GM23338 (cell line): ENCODE data around the gene KRTAP12-1. TPM values are rescaled to one million over a fixed set of nuclear protein-coding genes. Genes with fewer than 3 reads are reported as not detected.

Experiments used
- ATAC-seq: fragments of 200-7000 bp; cut with Tn5 transposase; 3 replicates; pipeline ENCODE4 v1.9.1; 2020
- DNase-seq: peaks from one replicate; pipeline ENCODE4 v3.0.0-alpha.2; 2015; ENCODE audit warnings: low spot score
- H2AFZ ChIP-seq: fragments of 200-600 bp; sonication (generic); 2 replicates; pipeline ENCODE4 v1.8.0; 2016; ENCODE audit warnings: antibody characterized with exemption, mild to moderate bottlenecking, moderate library complexity
- H3F3A ChIP-seq: fragments of 200-600 bp; sonication (generic); replicated peaks from 2 replicates; pipeline ENCODE4 v1.8.0; 2017; ENCODE audit warnings: antibody characterized with exemption, mixed run types, low read depth
- H3K27ac ChIP-seq: fragments of 200-600 bp; sonication (generic); 2 replicates; pipeline ENCODE4 v1.6.1; 2016; ENCODE audit warnings: low read depth
- H3K27me3 ChIP-seq: fragments of 200-600 bp; sonication (generic); 2 replicates; pipeline ENCODE4 v1.8.0; 2016; ENCODE audit warnings: mild to moderate bottlenecking, mixed run types, moderate library complexity; ENCODE audit not compliant: insufficient read depth
- H3K36me3 ChIP-seq: fragments of 200-600 bp; sonication (generic); 2 replicates; pipeline ENCODE4 v1.8.0; 2016; ENCODE audit warnings: mild to moderate bottlenecking; ENCODE audit not compliant: insufficient read depth
- H3K4me1 ChIP-seq: fragments of 200-600 bp; sonication (generic); 2 replicates; pipeline ENCODE4 v1.8.0; 2016; ENCODE audit warnings: mild to moderate bottlenecking, moderate library complexity; ENCODE audit not compliant: insufficient read depth
- H3K4me2 ChIP-seq: fragments of 200-600 bp; sonication (generic); 2 replicates; pipeline ENCODE4 v1.7.1; 2017; ENCODE audit warnings: mixed run types
- H3K4me3 ChIP-seq: fragments of 200-600 bp; sonication (generic); 2 replicates; pipeline ENCODE4 v1.6.1; 2016; ENCODE audit warnings: mixed run types
- H3K79me2 ChIP-seq: fragments of 200-600 bp; sonication (generic); replicated peaks from 2 replicates; pipeline ENCODE4 v1.8.0; 2017; ENCODE audit warnings: mild to moderate bottlenecking; ENCODE audit not compliant: insufficient read depth
- H3K9me2 ChIP-seq: fragments of 200-600 bp; sonication (generic); 2 replicates; pipeline ENCODE4 v1.8.0; 2017; ENCODE audit not compliant: insufficient read depth
- H4K20me1 ChIP-seq: fragments of 200-600 bp; sonication (generic); replicated peaks from 2 replicates; pipeline ENCODE4 v1.8.0; 2017; ENCODE audit warnings: mild to moderate bottlenecking; ENCODE audit not compliant: insufficient read depth
- H3K27ac Mint-ChIP-seq: 2 replicates; pipeline ENCODE4 v1.8.0; 2020; ENCODE audit warnings: inconsistent platforms, mild to moderate bottlenecking, moderate library complexity, mixed read lengths
- H3K27me3 Mint-ChIP-seq: 3 replicates; pipeline ENCODE4 v1.8.0; 2022; ENCODE audit warnings: low read depth, mild to moderate bottlenecking, moderate library complexity, mixed read lengths, inconsistent platforms; ENCODE audit not compliant: insufficient read depth, poor library complexity
- H3K36me3 Mint-ChIP-seq: 3 replicates; pipeline ENCODE4 v1.8.0; 2021; ENCODE audit warnings: low read depth, mild to moderate bottlenecking, inconsistent platforms, moderate library complexity, mixed read lengths
- H3K4me1 Mint-ChIP-seq: 3 replicates; pipeline ENCODE4 v1.8.0; 2020; ENCODE audit warnings: mild to moderate bottlenecking, inconsistent platforms, mixed read lengths
- H3K4me3 Mint-ChIP-seq: 3 replicates; pipeline ENCODE4 v1.8.0; 2021; ENCODE audit warnings: moderate library complexity, mild to moderate bottlenecking, inconsistent platforms, mixed read lengths
- H3K9me3 Mint-ChIP-seq: 3 replicates; pipeline ENCODE4 v1.8.0; 2020; ENCODE audit warnings: moderate library complexity, mild to moderate bottlenecking, inconsistent platforms, mixed read lengths
- CREB1 ChIP-seq: fragments of 250-450 bp; sonication (Bioruptor Pico); IDR thresholded peaks from 2 replicates; pipeline ENCODE4 v1.5.0; 2020; ENCODE audit warnings: low read depth, mild to moderate bottlenecking, moderate library complexity
- EZH2 ChIP-seq: fragments of 200-600 bp; sonication (generic); IDR thresholded peaks from one replicate; pipeline ENCODE4 v1.8.0; 2017; ENCODE audit warnings: antibody characterized with exemption, mild to moderate bottlenecking, low read depth; ENCODE audit not compliant: unreplicated experiment
- EZH2phosphoT487 ChIP-seq: fragments of 200-600 bp; sonication (generic); IDR thresholded peaks from one replicate; pipeline ENCODE4 v1.8.1; 2018; ENCODE audit warnings: antibody characterized with exemption; ENCODE audit not compliant: unreplicated experiment
- JUNB ChIP-seq: IDR thresholded peaks from one replicate; pipeline ENCODE4 v1.6.1; 2016; ENCODE audit warnings: antibody characterized with exemption; ENCODE audit not compliant: unreplicated experiment
- NANOG ChIP-seq: IDR thresholded peaks from 2 replicates; pipeline ENCODE4 v1.6.1; 2016; ENCODE audit warnings: antibody characterized with exemption, borderline replicate concordance
- POLR2AphosphoS5 ChIP-seq: IDR thresholded peaks from 2 replicates; pipeline ENCODE4 v1.6.1; 2016; ENCODE audit warnings: antibody characterized with exemption, low read depth
- REST ChIP-seq: IDR thresholded peaks from one replicate; pipeline ENCODE4 v1.6.1; 2018; ENCODE audit warnings: antibody characterized with exemption; ENCODE audit not compliant: unreplicated experiment
- STAT1 ChIP-seq: IDR thresholded peaks from one replicate; pipeline ENCODE4 v1.6.1; 2016; ENCODE audit warnings: antibody characterized with exemption; ENCODE audit not compliant: unreplicated experiment
- ZNF114 ChIP-seq: fragments of 250-450 bp; sonication (Bioruptor Pico); IDR thresholded peaks from 2 replicates; pipeline ENCODE4 v1.5.0; 2020; ENCODE audit warnings: mild to moderate bottlenecking, moderate library complexity
- ZNF331 ChIP-seq: fragments of 250-450 bp; sonication (Bioruptor Pico); IDR thresholded peaks from 2 replicates; pipeline ENCODE4 v1.5.0; 2020; ENCODE audit warnings: low read depth, mild to moderate bottlenecking, moderate library complexity
- ZNF462 ChIP-seq: fragments of 250-450 bp; sonication (Bioruptor Pico); IDR thresholded peaks from 2 replicates; pipeline ENCODE4 v1.5.0; 2020; ENCODE audit warnings: mild to moderate bottlenecking, moderate library complexity
- polyA plus RNA-seq: library from polyadenylated mRNA; unstranded; fragments of >200 nt; fragmentation: Nextera tagmentation; extraction: Ambion mirVana; gene quantifications from 2 replicates; pipeline ENCODE4 v1.2.1, GENCODE V29; 2016
- total RNA-seq: library from RNA; depleted of rRNA; stranded (reverse); fragments of >200 nt; shearing (Covaris generic); gene quantifications from 2 replicates; pipeline ENCODE4 v1.2.3, GENCODE V29; 2014
- TF ChIP-seq, protein P1 (sequence below): IDR thresholded peaks from 2 replicates; pipeline ENCODE4 v1.6.1; 2016; ENCODE audit warnings: antibody characterized with exemption
- TF ChIP-seq, protein P2 (sequence below), 2 experiments: fragments of 200-600 bp in 1 of 2; sonication (generic) in 1 of 2; conservative IDR thresholded peaks; 2 replicates each; pipeline versions ENCODE4 v1.5.1 to v1.6.1; 2016 to 2017; ENCODE audit warnings: antibody characterized with exemption in 2 of 2, low read depth in 2 of 2, mild to moderate bottlenecking in 2 of 2, moderate library complexity in 1 of 2

The KRTAP12-1 gene
- total and polyA plus RNA-seq, 2 experiments from 2014 or later = not detected

DNA sequence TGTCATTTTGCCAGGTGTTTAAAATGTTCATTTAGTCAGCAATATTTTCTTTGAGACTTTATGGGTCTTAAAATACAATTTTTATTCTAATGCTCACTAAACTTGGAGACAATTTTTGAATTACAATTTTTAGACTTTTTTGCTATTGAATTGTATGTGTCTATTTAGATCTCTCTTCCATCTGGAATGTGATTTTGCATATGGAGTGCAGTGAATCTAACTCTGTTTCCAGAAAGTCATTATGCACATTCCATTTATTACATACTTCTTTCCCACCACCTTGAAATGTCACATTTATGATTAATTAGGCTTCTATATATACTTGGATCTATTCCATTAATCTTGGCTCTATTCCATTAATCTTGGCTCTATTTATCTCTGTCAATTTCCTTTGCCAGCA lies 35.0 kb upstream of the KRTAP12-1 start:
- DNase-seq (no peak), ATAC-seq (no peak)
- H3K27me3 ChIP-seq = peaks cover 33% of the 10 kb centered on the region
- no peak overlapping the region for H3K4me3 Mint-ChIP-seq
- H3K36me3 Mint-ChIP-seq = no peaks in the 10 kb centered on the region
- H3K79me2 ChIP-seq = no peaks in the 10 kb centered on the region
- H3K27ac Mint-ChIP-seq = no peak overlapping the region
- H3K27me3 Mint-ChIP-seq = peaks cover 34% of the 10 kb centered on the region
- H3K4me3 ChIP-seq = no peak overlapping the region
- H3K4me2 ChIP-seq = no peak overlapping the region
- H2AFZ ChIP-seq = no peak overlapping the region
- H3F3A ChIP-seq = no peaks in the 10 kb centered on the region
- H4K20me1 ChIP-seq = no peaks in the 10 kb centered on the region
- H3K36me3 ChIP-seq = no peaks in the 10 kb centered on the region
- H3K9me3 Mint-ChIP-seq = peaks cover 3% of the 10 kb centered on the region; the same call in 1 of the 3 replicates
- H3K4me1 Mint-ChIP-seq = peaks cover 34% of the 10 kb centered on the region
- H3K27ac ChIP-seq = no peak overlapping the region
- no peak for TF ChIP-seq POLR2AphosphoS5
- no peak for TF ChIP-seq EZH2
- TF ChIP-seq EZH2phosphoT487 = no peak
- TF ChIP-seq, protein P1, sequence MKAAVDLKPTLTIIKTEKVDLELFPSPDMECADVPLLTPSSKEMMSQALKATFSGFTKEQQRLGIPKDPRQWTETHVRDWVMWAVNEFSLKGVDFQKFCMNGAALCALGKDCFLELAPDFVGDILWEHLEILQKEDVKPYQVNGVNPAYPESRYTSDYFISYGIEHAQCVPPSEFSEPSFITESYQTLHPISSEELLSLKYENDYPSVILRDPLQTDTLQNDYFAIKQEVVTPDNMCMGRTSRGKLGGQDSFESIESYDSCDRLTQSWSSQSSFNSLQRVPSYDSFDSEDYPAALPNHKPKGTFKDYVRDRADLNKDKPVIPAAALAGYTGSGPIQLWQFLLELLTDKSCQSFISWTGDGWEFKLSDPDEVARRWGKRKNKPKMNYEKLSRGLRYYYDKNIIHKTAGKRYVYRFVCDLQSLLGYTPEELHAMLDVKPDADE = no peak
- TF ChIP-seq NANOG = no peak
- no peak for TF ChIP-seq JUNB
- no peak for TF ChIP-seq ZNF114 (CRISPR knock-in tag)
- no peak for TF ChIP-seq ZNF331 (CRISPR knock-in tag)
- TF ChIP-seq, protein P2, sequence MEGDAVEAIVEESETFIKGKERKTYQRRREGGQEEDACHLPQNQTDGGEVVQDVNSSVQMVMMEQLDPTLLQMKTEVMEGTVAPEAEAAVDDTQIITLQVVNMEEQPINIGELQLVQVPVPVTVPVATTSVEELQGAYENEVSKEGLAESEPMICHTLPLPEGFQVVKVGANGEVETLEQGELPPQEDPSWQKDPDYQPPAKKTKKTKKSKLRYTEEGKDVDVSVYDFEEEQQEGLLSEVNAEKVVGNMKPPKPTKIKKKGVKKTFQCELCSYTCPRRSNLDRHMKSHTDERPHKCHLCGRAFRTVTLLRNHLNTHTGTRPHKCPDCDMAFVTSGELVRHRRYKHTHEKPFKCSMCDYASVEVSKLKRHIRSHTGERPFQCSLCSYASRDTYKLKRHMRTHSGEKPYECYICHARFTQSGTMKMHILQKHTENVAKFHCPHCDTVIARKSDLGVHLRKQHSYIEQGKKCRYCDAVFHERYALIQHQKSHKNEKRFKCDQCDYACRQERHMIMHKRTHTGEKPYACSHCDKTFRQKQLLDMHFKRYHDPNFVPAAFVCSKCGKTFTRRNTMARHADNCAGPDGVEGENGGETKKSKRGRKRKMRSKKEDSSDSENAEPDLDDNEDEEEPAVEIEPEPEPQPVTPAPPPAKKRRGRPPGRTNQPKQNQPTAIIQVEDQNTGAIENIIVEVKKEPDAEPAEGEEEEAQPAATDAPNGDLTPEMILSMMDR (conservative IDR thresholded peaks at IDR 0.05; ENCODE audit: low read depth in 2 of 2) = no peak
- no peak for TF ChIP-seq REST
- no peak for TF ChIP-seq STAT1
- TF ChIP-seq ZNF462 (CRISPR knock-in tag) = no peak
- no peak for TF ChIP-seq CREB1 (CRISPR knock-in tag)
- peaks cover 36% of the 10 kb centered on the region for H3K4me1 ChIP-seq
- 0 out of 2 replicates have a peak, but pooled peaks cover 3% of the 10 kb centered on the region for H3K9me2 ChIP-seq
